IMR-90 (cell line): ENCODE data around the gene NEGR1. TPM values are rescaled to one million over a fixed set of nuclear protein-coding genes. Genes with fewer than 3 reads are reported as not detected.

Source experiments
- ATAC-seq: fragments of 200-7000 bp; cut with Tn5 transposase; 2 replicates; pipeline ENCODE4 v1.9.1; 2020; ENCODE audit warnings: low read depth, mild to moderate bottlenecking, moderate library complexity
- BruUV-seq: library from RNA; stranded (reverse); fragments of 400-500 nt; replicated peaks from 2 replicates; lab custom pipeline; 2021; lab: Mats Ljungman, UMichigan
- CTCF ChIA-PET: fragments of 300-600 bp; formaldehyde crosslinking; extraction: SDS; loops from one replicate; lab custom pipeline; 2021; ENCODE audit warnings: antibody characterized with exemption; lab: Yijun Ruan, JAX
- POLR2A ChIA-PET: fragments of 300-600 bp; sonication (Branson Sonifier 250); formaldehyde crosslinking; loops from one replicate; lab custom pipeline; 2022; ENCODE audit warnings: antibody characterized with exemption; ENCODE audit not compliant: unreplicated experiment; lab: Charles Lee
- DNase-seq: peaks from one replicate; pipeline ENCODE4 v3.0.0; 2013
- H2AFZ ChIP-seq: replicated peaks from 2 replicates; pipeline ENCODE3; 2013; ENCODE audit warnings: low read length, mild to moderate bottlenecking; ENCODE audit not compliant: poor library complexity
- H2AK5ac ChIP-seq: 2 replicates; pipeline ENCODE4 v1.6.1; 2013; ENCODE audit warnings: low read depth, low read length, inconsistent platforms
- H2AK9ac ChIP-seq: replicated peaks from 2 replicates; pipeline ENCODE3; 2013; ENCODE audit warnings: mild to moderate bottlenecking, low read depth, low read length, moderate library complexity; ENCODE audit not compliant: poor library complexity
- H2BK120ac ChIP-seq: 2 replicates; pipeline ENCODE4 v1.6.1; 2013; ENCODE audit warnings: low read depth, low read length, inconsistent platforms
- H2BK15ac ChIP-seq: 3 replicates; pipeline ENCODE4 v1.6.1; 2013; ENCODE audit warnings: low read depth, low read length, inconsistent platforms
- H2BK20ac ChIP-seq: 2 replicates; pipeline ENCODE4 v1.6.1; 2013; ENCODE audit warnings: low read depth, mild to moderate bottlenecking, inconsistent platforms, low read length, moderate library complexity
- H2BK5ac ChIP-seq: 2 replicates; pipeline ENCODE4 v1.6.1; 2013; ENCODE audit warnings: mild to moderate bottlenecking, low read depth, low read length, inconsistent platforms; ENCODE audit not compliant: poor library complexity, severe bottlenecking
- H3K14ac ChIP-seq: replicated peaks from 2 replicates; pipeline ENCODE4 v1.6.1; 2013; ENCODE audit warnings: low read depth, low read length, inconsistent platforms
- H3K18ac ChIP-seq: 2 replicates; pipeline ENCODE4 v1.6.1; 2013; ENCODE audit warnings: low read depth, low read length, control low read depth
- H3K23ac ChIP-seq: 2 replicates; pipeline ENCODE4 v1.6.1; 2013; ENCODE audit warnings: low read depth, low read length, inconsistent platforms
- H3K27ac ChIP-seq: 2 replicates; pipeline ENCODE4 v1.5.1; 2013; ENCODE audit warnings: mild to moderate bottlenecking, control low read depth, low read length; ENCODE audit not compliant: insufficient read depth
- H3K27me3 ChIP-seq: 2 replicates; pipeline ENCODE4 v1.6.1; 2013; ENCODE audit warnings: low read length; ENCODE audit not compliant: control insufficient read depth, insufficient read depth
- H3K36me3 ChIP-seq: 2 replicates; pipeline ENCODE4 v1.6.1; 2013; ENCODE audit warnings: low read length, mixed read lengths; ENCODE audit not compliant: control insufficient read depth, insufficient read depth
- H3K4ac ChIP-seq: 2 replicates; pipeline ENCODE4 v1.6.1; 2013; ENCODE audit warnings: low read depth, low read length, inconsistent platforms
- H3K4me1 ChIP-seq: 2 replicates; pipeline ENCODE4 v1.6.1; 2013; ENCODE audit warnings: low read length, mixed read lengths; ENCODE audit not compliant: control insufficient read depth, insufficient read depth
- H3K4me2 ChIP-seq: 2 replicates; pipeline ENCODE4 v1.6.1; 2013; ENCODE audit warnings: low read depth, mild to moderate bottlenecking, control low read depth, low read length, moderate library complexity
- H3K4me3 ChIP-seq: 2 replicates; pipeline ENCODE4 v1.5.1; 2013; ENCODE audit warnings: low read depth, mild to moderate bottlenecking, control low read depth, low read length, moderate library complexity; ENCODE audit not compliant: insufficient read depth
- H3K56ac ChIP-seq: 2 replicates; pipeline ENCODE4 v1.6.1; 2013; ENCODE audit warnings: low read length, inconsistent platforms; ENCODE audit not compliant: insufficient read depth; ENCODE audit errors: extremely low read depth
- H3K79me1 ChIP-seq, 2 experiments: 2 replicates each; pipeline ENCODE4 v1.6.1; 2013; ENCODE audit warnings: low read length in 2 of 2, inconsistent platforms in 1 of 2, low read depth in 1 of 2
- H3K9ac ChIP-seq: 2 replicates; pipeline ENCODE4 v1.6.1; 2013; ENCODE audit warnings: low read depth, low read length, control low read depth
- H3K9me1 ChIP-seq: 2 replicates; pipeline ENCODE4 v1.6.1; 2013; ENCODE audit warnings: low read length, inconsistent platforms; ENCODE audit not compliant: insufficient read depth
- H3K9me3 ChIP-seq: 2 replicates; pipeline ENCODE4 v1.6.1; 2013; ENCODE audit warnings: low read length; ENCODE audit not compliant: control insufficient read depth, insufficient read depth
- H4K20me1 ChIP-seq: 2 replicates; pipeline ENCODE4 v1.6.1; 2013; ENCODE audit warnings: low read length, inconsistent platforms; ENCODE audit not compliant: insufficient read depth
- H4K5ac ChIP-seq: 2 replicates; pipeline ENCODE4 v1.6.1; 2013; ENCODE audit warnings: mild to moderate bottlenecking, low read depth, low read length, control low read depth
- H4K8ac ChIP-seq, 2 experiments: 2 replicates each; pipeline ENCODE4 v1.6.1; 2013; ENCODE audit warnings: low read depth in 2 of 2, low read length in 2 of 2, control low read depth in 1 of 2, inconsistent platforms in 1 of 2
- H4K91ac ChIP-seq: 2 replicates; pipeline ENCODE4 v1.6.1; 2013; ENCODE audit warnings: low read depth, low read length, inconsistent platforms; ENCODE audit not compliant: insufficient read depth
- MAFK ChIP-seq: IDR thresholded peaks from 2 replicates; pipeline ENCODE4 v1.6.1; 2012; ENCODE audit warnings: low read depth, low read length, improper control_type of control experiment
- MAZ ChIP-seq: IDR thresholded peaks from 2 replicates; pipeline ENCODE4 v1.6.1; 2012; ENCODE audit warnings: low read depth, mild to moderate bottlenecking, low read length, improper control_type of control experiment, moderate library complexity, borderline replicate concordance
- POLR2A ChIP-seq: IDR thresholded peaks from 2 replicates; pipeline ENCODE4 v1.6.1; 2012; ENCODE audit warnings: mild to moderate bottlenecking, low read depth, low read length
- WGBS, 2 experiments: methylation state at CpG; one replicate each; pipeline versions ENCODE4 v1.1.5 to v1.1.7; 2013; ENCODE audit warnings: missing lambda C conversion rate in 2 of 2; ENCODE audit not compliant: insufficient read length in 1 of 2; ENCODE audit errors: extremely low coverage in 2 of 2; 5-methylcytosine and 5-hydroxymethylcytosine counted together
- dilution Hi-C: fragments of 300-500 bp; cut with HindIII; formaldehyde crosslinking; loops from one replicate; pipeline ENCODE4 v1.14.3; 2018; ENCODE audit warnings: low sequenced_read_pairs; ENCODE audit not compliant: unreplicated experiment
- in situ Hi-C: fragments of 300-500 bp; cut with MboI; formaldehyde crosslinking; loops from 3 replicates; pipeline ENCODE4 v1.14.3; 2019; ENCODE audit warnings: low sequenced_read_pairs, inconsistent platforms, mixed read lengths
- intact Hi-C: fragments of 100-400 bp; cut with micrococcal nuclease; formaldehyde crosslinking; loops from 2 replicates; pipeline ENCODE4 v1.10.0; 2022
- polyA plus RNA-seq, 3 experiments: library from polyadenylated mRNA; depleted of rRNA; stranded (reverse); fragments of >200 nt; gene quantifications; 2 replicates each; pipeline ENCODE4 v1.2.3, GENCODE V29; 2012; ENCODE audit warnings: low replicate concordance in 1 of 3
- total RNA-seq: library from RNA; depleted of rRNA; stranded (reverse); fragments of >200 nt; gene quantifications from 2 replicates; pipeline ENCODE4 v1.2.3, GENCODE V29; 2012

The NEGR1 gene
- total and polyA plus RNA-seq, 2 of the 4 experiments (the other 2 are of a cell fraction) = 5.1 to 9.1 TPM

GRCh38 chr1:71630073-71630472 is 652.3 kb downstream of the NEGR1 start:
- H3K9ac ChIP-seq = no peak overlapping the region
- no peak overlapping the region for H3K4ac ChIP-seq
- in situ Hi-C loops (no loop called here), intact Hi-C loops (no loop called here), dilution Hi-C loops (no loop called here)
- H2AK5ac ChIP-seq = no peak overlapping the region
- peak; percentile 59 for ATAC-seq
- peak; percentile 15 for DNase-seq
- no peak overlapping the region for H3K4me2 ChIP-seq
- H3K79me1 ChIP-seq = no peaks in the 10 kb centered on the region
- no peak overlapping the region for H2BK15ac ChIP-seq
- no peaks in the 10 kb centered on the region for H3K27me3 ChIP-seq
- H3K18ac ChIP-seq = no peak overlapping the region
- WGBS, 2 experiments = no CpG with 5 or more reads among the region's 1 CpG
- H4K5ac ChIP-seq = no peak overlapping the region
- no peak overlapping the region for H3K14ac ChIP-seq
- H2AK9ac ChIP-seq = no peak overlapping the region
- H2BK120ac ChIP-seq = no peak overlapping the region
- H2BK20ac ChIP-seq = no peak overlapping the region
- H3K27ac ChIP-seq = no peak overlapping the region
- no peak overlapping the region for H3K4me3 ChIP-seq
- no peaks in the 10 kb centered on the region for H3K36me3 ChIP-seq
- ChIA-PET POLR2A (no interaction called here), CTCF (interaction anchor here (0.6 to 0.7 kb wide), 3 partner anchors 124 to 302 kb away, joined by 3 read pairs; no protein-coding TSS in a partner anchor)
- H2BK5ac ChIP-seq = no peak overlapping the region
- no peak overlapping the region for H4K8ac ChIP-seq
- no peak overlapping the region for H4K91ac ChIP-seq
- peaks cover under 1% of the 10 kb centered on the region; the same call in 1 of the 2 replicates for H3K9me3 ChIP-seq
- TF ChIP-seq MAZ (no peak), MAFK (no peak), POLR2A (no peak)
- no peak overlapping the region for H2AFZ ChIP-seq
- no peak overlapping the region for H3K56ac ChIP-seq
- H3K23ac ChIP-seq = no peak overlapping the region
- H3K4me1 ChIP-seq = no peaks in the 10 kb centered on the region
- BruUV-seq = no TSS peak
- no peaks in the 10 kb centered on the region for H3K9me1 ChIP-seq
- H4K20me1 ChIP-seq = no peaks in the 10 kb centered on the region
